Mesangial cell (primary cell): ENCODE data around the gene TAF9B. TPM values are rescaled to one million over a fixed set of nuclear protein-coding genes. Genes with fewer than 3 reads are reported as not detected.

Experiments used
- total RNA-seq: library from RNA; depleted of rRNA; stranded (reverse); fragments of >200 nt; gene quantifications from 2 replicates; pipeline ENCODE4 v1.2.3, GENCODE V29; 2015

Gene TAF9B, protein sequence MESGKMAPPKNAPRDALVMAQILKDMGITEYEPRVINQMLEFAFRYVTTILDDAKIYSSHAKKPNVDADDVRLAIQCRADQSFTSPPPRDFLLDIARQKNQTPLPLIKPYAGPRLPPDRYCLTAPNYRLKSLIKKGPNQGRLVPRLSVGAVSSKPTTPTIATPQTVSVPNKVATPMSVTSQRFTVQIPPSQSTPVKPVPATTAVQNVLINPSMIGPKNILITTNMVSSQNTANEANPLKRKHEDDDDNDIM
- total RNA-seq: 24.7 and 55.2 TPM in 2 replicates

DNA sequence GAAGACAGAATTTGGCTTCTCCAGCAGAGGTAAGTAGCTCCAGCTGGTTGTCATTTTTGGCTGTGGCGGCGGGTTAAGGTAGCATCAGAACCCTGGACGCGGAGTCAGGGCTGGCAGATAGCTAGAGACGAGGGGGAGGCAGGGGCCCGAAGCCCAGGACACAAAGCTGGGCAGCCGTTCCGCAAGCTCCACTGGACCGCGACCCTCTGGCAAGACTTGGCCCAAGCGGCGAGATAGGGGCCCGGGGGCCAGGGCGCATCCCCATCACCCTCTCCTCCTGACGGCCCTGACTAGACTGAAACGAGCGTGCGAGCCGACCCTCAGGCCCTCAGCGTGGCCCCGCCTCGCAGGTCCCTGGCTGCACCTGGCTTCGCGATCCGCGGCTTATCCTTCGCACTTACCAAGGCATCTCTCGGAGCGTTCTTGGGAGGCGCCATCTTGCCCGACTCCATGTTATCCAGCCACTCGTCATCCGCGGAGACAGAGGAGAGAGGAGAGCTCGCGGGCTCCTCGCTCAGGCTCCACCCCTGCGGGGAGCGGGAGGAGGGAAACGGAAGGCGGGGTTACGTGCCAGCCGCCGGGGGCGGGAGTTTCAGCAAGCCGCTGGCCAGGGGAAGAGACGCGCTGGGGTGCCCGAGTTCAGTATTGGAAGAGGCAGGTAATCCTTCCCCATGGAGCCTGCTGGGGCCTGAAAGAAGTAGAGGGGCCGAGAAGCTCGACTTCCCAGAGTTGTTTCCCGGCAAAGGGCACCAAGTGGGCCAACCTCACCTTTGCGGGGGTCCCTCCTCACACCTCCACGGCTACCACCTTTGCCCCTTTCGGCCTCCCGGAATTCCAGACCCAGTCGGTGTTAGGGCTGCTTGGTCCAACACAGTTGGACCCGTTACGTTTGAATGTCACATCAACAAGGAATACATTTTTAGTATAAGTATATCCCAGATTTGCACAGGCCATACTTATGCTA lies at the start of gene TAF9B:
Gene TAF9B (minus strand): TSS at position 491 of the 964 bp plus-strand sequence. CDS start 39 bp downstream, at position 452.

DNA sequence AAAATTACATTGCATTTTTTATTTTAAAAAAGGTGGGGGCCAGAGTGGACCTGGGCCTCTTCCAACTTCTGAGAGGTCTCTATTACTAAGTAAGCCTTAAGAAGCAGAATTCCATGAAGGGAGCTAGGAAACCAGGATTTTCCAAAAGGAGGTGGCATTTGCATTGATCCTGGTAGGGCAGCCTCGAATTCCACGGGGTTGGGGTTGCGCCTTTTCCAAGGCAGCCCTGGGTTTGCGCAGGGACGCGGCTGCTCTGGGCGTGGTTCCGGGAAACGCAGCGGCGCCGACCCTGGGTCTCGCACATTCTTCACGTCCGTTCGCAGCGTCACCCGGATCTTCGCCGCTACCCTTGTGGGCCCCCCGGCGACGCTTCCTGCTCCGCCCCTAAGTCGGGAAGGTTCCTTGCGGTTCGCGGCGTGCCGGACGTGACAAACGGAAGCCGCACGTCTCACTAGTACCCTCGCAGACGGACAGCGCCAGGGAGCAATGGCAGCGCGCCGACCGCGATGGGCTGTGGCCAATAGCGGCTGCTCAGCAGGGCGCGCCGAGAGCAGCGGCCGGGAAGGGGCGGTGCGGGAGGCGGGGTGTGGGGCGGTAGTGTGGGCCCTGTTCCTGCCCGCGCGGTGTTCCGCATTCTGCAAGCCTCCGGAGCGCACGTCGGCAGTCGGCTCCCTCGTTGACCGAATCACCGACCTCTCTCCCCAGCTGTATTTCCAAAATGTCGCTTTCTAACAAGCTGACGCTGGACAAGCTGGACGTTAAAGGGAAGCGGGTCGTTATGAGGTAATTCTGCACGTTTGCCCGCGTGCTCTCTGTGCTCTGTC lies 35.6 kb downstream of the TAF9B start, which contains the start of gene PGK1:
Gene PGK1 (plus strand): TSS at position 626 of the 824 bp plus-strand sequence. CDS start 93 bp downstream, at position 719.

Other genes with a start within 250 kb of the TAF9B start
- gene MAGT1, start 244.2 kb downstream of the TAF9B start, total RNA-seq: 32.6 and 38.5 TPM in 2 replicates
- gene COX7B, start 240.2 kb downstream of the TAF9B start, total RNA-seq: 314 and 373 TPM in 2 replicates
- 3.4 and 4.8 TPM in 2 replicates for gene ATP7A, start 229.0 kb downstream of the TAF9B start, total RNA-seq
- not detected in 2 replicates for gene PGAM4, start 170.0 kb downstream of the TAF9B start, total RNA-seq
- gene PGK1, start 35.4 kb downstream of the TAF9B start, total RNA-seq: 96.2 and 227 TPM in 2 replicates
- gene CYSLTR1, start 188.0 kb upstream of the TAF9B start, total RNA-seq: under 0.01 TPM in 1 of 2 replicates, not detected in the other